BLaER1 treated with 17β-estradiol and CSF1 and Interleukin-3, amounts not matched to agents 10 nM and 100 nM (cell line): ENCODE measurements around the gene QPRT.
A peak's percentile ranks its signal among the peaks of the same experiment; 100 is the strongest.
"Not testable (repeated sequence)": the region's sequence is repeated elsewhere in the genome, so short reads cannot be mapped to it uniquely, and the experiment has no call there.

Experiments
- H3K27ac ChIP-seq, 11 experiments: shearing (Covaris generic); formaldehyde crosslinking; 2 replicates each; pipeline ENCODE4 v1.8.1; 2022
- H3K27me3 ChIP-seq, 11 experiments: shearing (Covaris generic); formaldehyde crosslinking; 2 replicates each; pipeline ENCODE4 v1.8.1; 2022
- H3K36me3 ChIP-seq, 11 experiments: shearing (Covaris generic); formaldehyde crosslinking; 2 replicates each; pipeline ENCODE4 v1.8.1; 2022
- H3K4me1 ChIP-seq, 10 experiments: shearing (Covaris generic); formaldehyde crosslinking; 2 replicates each; pipeline ENCODE4 v1.8.1; 2022
- H3K4me2 ChIP-seq, 11 experiments: shearing (Covaris generic); formaldehyde crosslinking; 2 replicates each; pipeline ENCODE4 v1.8.1; 2022
- H3K4me3 ChIP-seq, 10 experiments: shearing (Covaris generic); formaldehyde crosslinking; 2 replicates each; pipeline ENCODE4 v1.8.1; 2022
- H3K9ac ChIP-seq, 11 experiments: shearing (Covaris generic); formaldehyde crosslinking; 2 replicates each; pipeline ENCODE4 v1.8.1; 2022
- H3K9me3 ChIP-seq, 11 experiments: shearing (Covaris generic); formaldehyde crosslinking; replicated peaks in 1 of 11; 2 replicates each; pipeline ENCODE4 v1.8.1; 2022
- H4K20me1 ChIP-seq, 11 experiments: shearing (Covaris generic); formaldehyde crosslinking; 2 replicates each; pipeline ENCODE4 v1.8.1; 2022
- Cebpa-rat ChIP-seq, 11 experiments: shearing (Covaris generic); IDR thresholded peaks; 2 replicates each; pipeline ENCODE4 v1.8.1; 2022

Gene QPRT

GRCh38 chr16:29694384-29695195 is 15.6 kb downstream of the QPRT start:
- Histone ChIP-seq H3K4me3 (peak overlapping the region in 3 of 10 experiments; percentile 21 to 29 (median 24); a peak in 6 of 20 replicates), H3K9me3 (peaks cover 24 to 45% (median 33%) of the 10 kb centered on the region in 11 experiments), H4K20me1 (no peaks in the 10 kb centered on the region), H3K36me3 (peaks cover 9 to 34% (median 30%) of the 10 kb centered on the region in 11 experiments; a peak in 21 of 22 replicates), H3K4me2 (peak overlapping the region; percentile 61 to 92 (median 82)), H3K27me3 (no peaks in the 10 kb centered on the region), H3K27ac (peak overlapping the region in 9 of 11 experiments; percentile 32 to 81 (median 77); a peak in 17 of 22 replicates), H3K4me1 (peaks cover 11 to 65% (median 46%) of the 10 kb centered on the region in 10 experiments), H3K9ac (peak overlapping the region in 10 of 11 experiments; percentile 33 to 73 (median 62); a peak in 17 of 22 replicates)
- TF ChIP-seq Cebpa-rat (IDR thresholded peaks at IDR 0.05): no peak

DNA sequence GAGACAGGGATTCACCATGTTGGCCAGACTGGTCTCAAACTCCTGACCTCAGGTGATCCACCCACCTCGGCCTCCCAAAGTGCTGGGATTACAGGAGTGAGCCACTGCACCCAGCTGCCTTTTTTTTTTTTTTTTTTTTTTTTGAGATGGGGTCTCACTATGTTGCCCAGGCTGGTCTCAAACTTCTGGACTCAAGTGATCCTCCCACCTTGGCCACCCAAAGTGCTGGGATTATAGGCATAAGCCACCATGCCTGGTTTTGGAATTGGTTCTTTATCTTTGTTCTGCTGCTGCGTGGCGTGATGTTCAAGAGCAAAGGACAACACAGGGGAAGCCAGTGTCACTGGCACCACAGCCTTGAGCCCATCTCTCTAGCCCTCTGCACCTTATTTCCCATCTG is 16.7 kb downstream of the QPRT start:
- Histone ChIP-seq H3K27ac (0 out of 22 replicates have a peak overlapping the region, but pooled peaks of 1 of the 11 experiments have one; percentile 78), H3K4me2 (peak overlapping the region in 6 of 11 experiments; percentile 82 to 92 (median 86); a peak in 8 of 22 replicates), H3K9me3 (peaks cover 34 to 45% (median 40%) of the 10 kb centered on the region in 11 experiments), H3K4me1 (peaks cover 11 to 67% (median 46%) of the 10 kb centered on the region in 10 experiments), H3K36me3 (peaks cover 8 to 38% (median 27%) of the 10 kb centered on the region in 11 experiments; a peak in 21 of 22 replicates)
- not testable (repeated sequence) for H4K20me1 ChIP-seq, H3K4me3 ChIP-seq, H3K9ac ChIP-seq, H3K27me3 ChIP-seq

DNA sequence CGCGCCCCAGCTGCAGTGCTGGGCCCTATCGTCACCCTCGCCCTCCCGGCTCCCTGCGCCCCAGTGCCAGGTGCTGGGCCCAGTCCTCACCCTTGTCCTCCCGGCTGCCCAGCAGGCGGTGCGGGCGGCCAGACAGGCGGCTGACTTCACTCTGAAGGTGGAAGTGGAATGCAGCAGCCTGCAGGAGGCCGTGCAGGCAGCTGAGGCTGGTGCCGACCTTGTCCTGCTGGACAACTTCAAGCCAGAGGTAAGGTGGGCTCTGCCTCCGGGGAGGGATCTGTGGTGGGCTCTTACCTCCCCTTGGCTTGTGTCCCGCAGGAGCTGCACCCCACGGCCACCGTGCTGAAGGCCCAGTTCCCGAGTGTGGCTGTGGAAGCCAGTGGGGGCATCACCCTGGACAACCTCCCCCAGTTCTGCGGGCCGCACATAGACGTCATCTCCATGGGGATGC is 17.9 kb downstream of the QPRT start:
- Histone ChIP-seq H3K4me3 (no peak overlapping the region), H3K27ac (no peak overlapping the region), H3K36me3 (peaks cover 8 to 38% (median 27%) of the 10 kb centered on the region in 11 experiments; a peak in 21 of 22 replicates), H4K20me1 (no peaks in the 10 kb centered on the region), H3K4me2 (no peak overlapping the region), H3K4me1 (peaks cover 9 to 69% (median 47%) of the 10 kb centered on the region in 10 experiments), H3K27me3 (no peaks in the 10 kb centered on the region), H3K9me3 (peaks cover 35 to 52% (median 41%) of the 10 kb centered on the region in 11 experiments), H3K9ac (no peak overlapping the region)
- no peak for TF ChIP-seq Cebpa-rat (IDR thresholded peaks at IDR 0.05)

- Histone ChIP-seq H3K27me3 (no peaks in the 10 kb centered on the region), H3K4me2 (no peak overlapping the region), H3K9ac (no peak overlapping the region), H3K4me3 (no peak overlapping the region), H3K4me1 (peaks cover 14 to 72% (median 50%) of the 10 kb centered on the region in 10 experiments), H3K9me3 (peaks cover 35 to 52% (median 41%) of the 10 kb centered on the region in 11 experiments), H3K27ac (no peak overlapping the region), H3K36me3 (peaks cover 8 to 38% (median 27%) of the 10 kb centered on the region in 11 experiments; a peak in 21 of 22 replicates), H4K20me1 (no peaks in the 10 kb centered on the region)
- TF ChIP-seq Cebpa-rat (IDR thresholded peaks at IDR 0.05): no peak
Measured at GRCh38 chr16:29697391-29697790, 18.4 kb downstream of the QPRT start.

DNA sequence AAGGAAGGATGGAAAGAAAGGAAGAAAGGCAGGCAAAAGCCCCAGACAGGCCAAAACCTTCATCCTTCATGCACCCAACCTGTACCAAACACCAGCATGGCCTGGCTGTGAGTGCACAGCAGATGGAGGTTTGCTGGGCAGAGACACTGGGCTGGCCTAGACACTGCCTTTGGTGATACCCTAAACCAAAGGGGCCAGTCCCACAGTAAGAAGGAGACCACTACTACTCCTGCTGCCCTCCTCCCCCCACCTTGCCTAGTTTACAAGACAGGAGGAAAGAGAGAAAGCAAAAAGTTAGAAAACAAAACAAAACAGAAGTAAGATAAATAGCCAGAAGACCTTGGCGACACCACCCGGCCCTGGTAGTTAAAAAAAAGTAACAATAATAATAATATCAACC is 19.1 kb downstream of the QPRT start:
- Histone ChIP-seq H3K27me3 (no peaks in the 10 kb centered on the region), H3K4me2 (no peak overlapping the region), H3K27ac (no peak overlapping the region), H3K4me1 (peaks cover 20 to 74% (median 50%) of the 10 kb centered on the region in 10 experiments), H3K9me3 (peaks cover 35 to 52% (median 41%) of the 10 kb centered on the region in 11 experiments), H3K9ac (no peak overlapping the region), H4K20me1 (no peaks in the 10 kb centered on the region), H3K4me3 (no peak overlapping the region), H3K36me3 (peaks cover 8 to 38% (median 27%) of the 10 kb centered on the region in 11 experiments; a peak in 21 of 22 replicates)
- TF ChIP-seq Cebpa-rat (IDR thresholded peaks at IDR 0.05): no peak

GRCh38 chr16:29698484-29699323 is 19.7 kb downstream of the QPRT start:
- peak overlapping the region in 1 of 10 experiments; percentile 8; a peak in 2 of 20 replicates for H3K4me3 ChIP-seq
- H3K9ac ChIP-seq: no peak overlapping the region
- no peaks in the 10 kb centered on the region for H4K20me1 ChIP-seq
- no peaks in the 10 kb centered on the region for H3K27me3 ChIP-seq
- no peak overlapping the region for H3K4me2 ChIP-seq
- TF ChIP-seq Cebpa-rat (IDR thresholded peaks at IDR 0.05): no peak
- peaks cover 25 to 74% (median 50%) of the 10 kb centered on the region in 10 experiments for H3K4me1 ChIP-seq
- H3K9me3 ChIP-seq: peaks cover 35 to 52% (median 41%) of the 10 kb centered on the region in 11 experiments
- peaks cover 8 to 38% (median 27%) of the 10 kb centered on the region in 11 experiments; a peak in 21 of 22 replicates for H3K36me3 ChIP-seq
- no peak overlapping the region for H3K27ac ChIP-seq

- Histone ChIP-seq H3K4me3 (0 out of 20 replicates have a peak overlapping the region, but pooled peaks of 1 of the 10 experiments have one; percentile 20), H3K36me3 (peaks cover 8 to 38% (median 27%) of the 10 kb centered on the region in 11 experiments; a peak in 21 of 22 replicates), H3K9ac (no peak overlapping the region), H3K4me2 (no peak overlapping the region), H3K27ac (no peak overlapping the region), H3K9me3 (peaks cover 35 to 52% (median 41%) of the 10 kb centered on the region in 11 experiments), H4K20me1 (no peaks in the 10 kb centered on the region), H3K4me1 (peaks cover 21 to 74% (median 50%) of the 10 kb centered on the region in 10 experiments), H3K27me3 (peaks cover 0 to 3% (median 0%) of the 10 kb centered on the region in 11 experiments; a peak in 1 of 22 replicates)
- TF ChIP-seq Cebpa-rat (IDR thresholded peaks at IDR 0.05): no peak
Measured at GRCh38 chr16:29699324-29700219, 20.6 kb downstream of the QPRT start.
